Neural cell (in vitro differentiated cells): ENCODE results near the gene RPUSD2.

ENCODE experiments used
- CTCF ChIP-seq: fragments of 450-650 bp; IDR thresholded peaks from 2 replicates; pipeline ENCODE4 v1.5.1; 2014; ENCODE audit warnings: antibody characterized with exemption, mild to moderate bottlenecking, moderate library complexity; ENCODE audit not compliant: poor library complexity, severe bottlenecking
- EP300 ChIP-seq: fragments of 450-650 bp; conservative IDR thresholded peaks from 2 replicates; pipeline ENCODE4 v1.6.1; 2014; ENCODE audit warnings: antibody characterized with exemption, mild to moderate bottlenecking, moderate library complexity; ENCODE audit not compliant: poor library complexity, severe bottlenecking
- EZH2 ChIP-seq: fragments of 200-600, 300-800 bp; shearing (Covaris generic), sonication (generic); IDR thresholded peaks from 2 replicates; pipeline ENCODE4 v1.6.1; 2014; ENCODE audit warnings: antibody characterized with exemption, low read length, borderline replicate concordance, mild to moderate bottlenecking; ENCODE audit not compliant: insufficient read depth, poor library complexity, severe bottlenecking
- POLR2AphosphoS5 ChIP-seq: IDR thresholded peaks from 2 replicates; pipeline ENCODE4 v1.6.1; 2012
- RAD21 ChIP-seq: fragments of 450-650 bp; conservative IDR thresholded peaks from 2 replicates; pipeline ENCODE4 v1.6.1; 2014; ENCODE audit warnings: antibody characterized with exemption, mild to moderate bottlenecking, moderate library complexity
- SMC3 ChIP-seq: fragments of 450-650 bp; conservative IDR thresholded peaks from 2 replicates; pipeline ENCODE4 v1.6.1; 2014; ENCODE audit warnings: antibody characterized with exemption, mild to moderate bottlenecking, moderate library complexity; ENCODE audit not compliant: poor library complexity
- TAF1 ChIP-seq: IDR thresholded peaks from 2 replicates; pipeline ENCODE4 v1.6.1; 2012; ENCODE audit warnings: low read depth
- TF ChIP-seq, protein P1 (sequence below): IDR thresholded peaks from 2 replicates; pipeline ENCODE4 v1.6.1; 2012; ENCODE audit warnings: borderline replicate concordance

GRCh38 chr15:40591389-40591788 is 22.3 kb downstream of the RPUSD2 start:
- TF ChIP-seq EP300 (no peak), CTCF (no peak), SMC3 (no peak), POLR2AphosphoS5 (no peak), EZH2 (no peak), TAF1 (no peak), RAD21 (no peak)
- TF ChIP-seq, protein P1, sequence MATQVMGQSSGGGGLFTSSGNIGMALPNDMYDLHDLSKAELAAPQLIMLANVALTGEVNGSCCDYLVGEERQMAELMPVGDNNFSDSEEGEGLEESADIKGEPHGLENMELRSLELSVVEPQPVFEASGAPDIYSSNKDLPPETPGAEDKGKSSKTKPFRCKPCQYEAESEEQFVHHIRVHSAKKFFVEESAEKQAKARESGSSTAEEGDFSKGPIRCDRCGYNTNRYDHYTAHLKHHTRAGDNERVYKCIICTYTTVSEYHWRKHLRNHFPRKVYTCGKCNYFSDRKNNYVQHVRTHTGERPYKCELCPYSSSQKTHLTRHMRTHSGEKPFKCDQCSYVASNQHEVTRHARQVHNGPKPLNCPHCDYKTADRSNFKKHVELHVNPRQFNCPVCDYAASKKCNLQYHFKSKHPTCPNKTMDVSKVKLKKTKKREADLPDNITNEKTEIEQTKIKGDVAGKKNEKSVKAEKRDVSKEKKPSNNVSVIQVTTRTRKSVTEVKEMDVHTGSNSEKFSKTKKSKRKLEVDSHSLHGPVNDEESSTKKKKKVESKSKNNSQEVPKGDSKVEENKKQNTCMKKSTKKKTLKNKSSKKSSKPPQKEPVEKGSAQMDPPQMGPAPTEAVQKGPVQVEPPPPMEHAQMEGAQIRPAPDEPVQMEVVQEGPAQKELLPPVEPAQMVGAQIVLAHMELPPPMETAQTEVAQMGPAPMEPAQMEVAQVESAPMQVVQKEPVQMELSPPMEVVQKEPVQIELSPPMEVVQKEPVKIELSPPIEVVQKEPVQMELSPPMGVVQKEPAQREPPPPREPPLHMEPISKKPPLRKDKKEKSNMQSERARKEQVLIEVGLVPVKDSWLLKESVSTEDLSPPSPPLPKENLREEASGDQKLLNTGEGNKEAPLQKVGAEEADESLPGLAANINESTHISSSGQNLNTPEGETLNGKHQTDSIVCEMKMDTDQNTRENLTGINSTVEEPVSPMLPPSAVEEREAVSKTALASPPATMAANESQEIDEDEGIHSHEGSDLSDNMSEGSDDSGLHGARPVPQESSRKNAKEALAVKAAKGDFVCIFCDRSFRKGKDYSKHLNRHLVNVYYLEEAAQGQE: no peak
